Keratinocyte (primary cell): ENCODE measurements around the gene EIF1AY.

Experiments
- CTCF ChIP-seq, 3 experiments: IDR thresholded peaks in 1 of 3; conservative IDR thresholded peaks in 1 of 3; optimal IDR thresholded peaks in 1 of 3; 2 replicates in 2 of 3; 3 replicates in 1 of 3; pipeline versions ENCODE3 to v1.5.1; 2011; ENCODE audit warnings: low read length in 3 of 3, mild to moderate bottlenecking in 3 of 3, moderate library complexity in 2 of 3, control low read depth in 1 of 3, inconsistent platforms in 1 of 3; ENCODE audit not compliant: insufficient read depth in 2 of 3; ENCODE audit errors: extremely low read depth in 1 of 3
- EZH2 ChIP-seq: IDR thresholded peaks from one replicate; pipeline ENCODE4 v1.6.1; 2012; ENCODE audit warnings: inconsistent platforms, mild to moderate bottlenecking, low read length, moderate library complexity

DNA sequence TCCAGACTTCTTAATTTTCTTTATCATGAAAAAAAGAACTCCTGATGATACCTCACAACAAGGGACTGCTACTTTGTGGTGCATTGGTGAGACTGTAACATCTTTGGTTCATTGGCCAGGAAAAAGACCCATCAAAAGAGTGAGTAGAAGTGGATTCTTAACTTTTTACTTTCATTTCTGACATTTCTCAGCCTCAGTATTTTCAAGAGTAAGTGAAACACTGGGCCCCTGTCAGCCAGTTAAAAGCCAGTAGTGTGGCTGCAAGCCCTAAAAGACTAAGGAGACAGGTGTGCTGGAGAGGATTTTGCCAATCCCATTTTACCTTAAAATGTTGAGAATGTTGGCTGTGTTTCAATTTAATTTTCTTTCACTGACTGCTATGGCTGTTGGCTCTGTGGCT, 36.6 kb upstream of the EIF1AY start:
- TF ChIP-seq CTCF (optimal IDR thresholded peaks at IDR 0.05 in 1 of 3, IDR thresholded peaks at IDR 0.05 in 1 of 3, conservative IDR thresholded peaks at IDR 0.05 in 1 of 3; ENCODE audit: extremely low read depth in 1 of 3, insufficient read depth in 2 of 3, low read length in 3 of 3) (no peak), EZH2 (no peak)
